Progenitor cell of endocrine pancreas (in vitro differentiated cells): ENCODE data around the gene FOXN4. TPM values are rescaled to one million over a fixed set of nuclear protein-coding genes. Genes with fewer than 3 reads are reported as not detected.

ENCODE experiments used
- DNase-seq: peaks from one replicate; pipeline ENCODE4 v3.0.0; 2021; ENCODE audit warnings: low spot score; ENCODE audit not compliant: unreplicated experiment
- H3K27ac Mint-ChIP-seq: 2 replicates; pipeline ENCODE4 v1.8.0; 2021; ENCODE audit warnings: mild to moderate bottlenecking, moderate library complexity, mixed read lengths
- H3K27me3 Mint-ChIP-seq: 2 replicates; pipeline ENCODE4 v1.8.0; 2021; ENCODE audit warnings: mixed read lengths
- H3K36me3 Mint-ChIP-seq: 2 replicates; pipeline ENCODE4 v1.8.0; 2022; ENCODE audit warnings: mixed read lengths; ENCODE audit not compliant: insufficient read depth
- H3K4me1 Mint-ChIP-seq: 2 replicates; pipeline ENCODE4 v1.8.0; 2021; ENCODE audit warnings: low read depth, mixed read lengths
- H3K4me3 Mint-ChIP-seq: 2 replicates; pipeline ENCODE4 v1.8.0; 2021; ENCODE audit warnings: low read depth, mild to moderate bottlenecking, moderate library complexity, mixed read lengths
- H3K9me3 Mint-ChIP-seq: 2 replicates; pipeline ENCODE4 v1.8.0; 2021; ENCODE audit warnings: low read depth, mixed read lengths
- CTCF ChIP-seq: fragments of 200-600 bp; sonication (generic); IDR thresholded peaks from one replicate; pipeline ENCODE4 v1.5.0; 2021; ENCODE audit warnings: antibody characterized with exemption, mild to moderate bottlenecking; ENCODE audit not compliant: unreplicated experiment
- total RNA-seq: library from RNA; stranded (reverse); gene quantifications from 2 replicates; pipeline ENCODE4 v1.2.1, GENCODE V29; 2021

The FOXN4 gene
- total RNA-seq, 1 donor from 2014 or later: 0.34 TPM

GRCh38 chr12:109286252-109286651 lies 22.8 kb downstream of the FOXN4 start:
- Mint-ChIP-seq H3K27me3 (no peaks in the 10 kb centered on the region), H3K9me3 (no peaks in the 10 kb centered on the region), H3K4me3 (no peak overlapping the region), H3K36me3 (no peaks in the 10 kb centered on the region), H3K27ac (no peak overlapping the region), H3K4me1 (no peaks in the 10 kb centered on the region)
- no peak for DNase-seq
- no peak for TF ChIP-seq CTCF

GRCh38 chr12:109284392-109284791 lies 24.7 kb downstream of the FOXN4 start:
- no peak for TF ChIP-seq CTCF
- Mint-ChIP-seq H3K36me3 (no peaks in the 10 kb centered on the region), H3K4me3 (no peak overlapping the region), H3K4me1 (no peaks in the 10 kb centered on the region), H3K27ac (peak overlapping the region; percentile 21), H3K27me3 (no peaks in the 10 kb centered on the region), H3K9me3 (no peaks in the 10 kb centered on the region)
- DNase-seq: no peak

- H3K9me3 Mint-ChIP-seq: no peaks in the 10 kb centered on the region
- H3K36me3 Mint-ChIP-seq: no peaks in the 10 kb centered on the region
- TF ChIP-seq CTCF: no peak
- H3K4me1 Mint-ChIP-seq: peaks cover 2% of the 10 kb centered on the region
- H3K27me3 Mint-ChIP-seq: no peaks in the 10 kb centered on the region
- H3K27ac Mint-ChIP-seq: no peak overlapping the region
- no peak for DNase-seq
- no peak overlapping the region for H3K4me3 Mint-ChIP-seq
Observed at GRCh38 chr12:109281452-109281851, 27.6 kb downstream of the FOXN4 start.

DNA sequence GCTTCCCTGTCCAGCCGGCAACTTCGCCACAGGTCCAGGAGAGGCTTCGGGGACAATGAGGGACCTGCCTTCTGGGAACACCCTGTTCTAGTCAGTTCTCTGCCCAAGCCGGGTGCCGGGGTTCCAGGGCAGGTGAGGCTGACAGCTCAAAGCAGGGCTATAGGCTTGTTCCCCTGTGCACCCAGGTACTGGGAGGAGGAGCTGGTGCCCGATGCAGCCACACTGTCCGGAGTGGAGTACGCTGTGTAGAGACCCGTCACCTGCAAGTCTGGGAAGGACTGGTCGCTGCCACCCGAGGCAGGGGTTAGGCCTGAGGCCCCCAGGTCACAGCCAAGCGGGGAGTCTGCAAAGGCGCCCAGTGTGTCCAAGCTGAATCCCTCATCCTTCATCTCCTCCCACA lies 29.6 kb downstream of the FOXN4 start:
- no peaks in the 10 kb centered on the region for H3K9me3 Mint-ChIP-seq
- peaks cover 2% of the 10 kb centered on the region for H3K4me1 Mint-ChIP-seq
- H3K27ac Mint-ChIP-seq: no peak overlapping the region
- TF ChIP-seq CTCF: no peak
- no peak for DNase-seq
- H3K4me3 Mint-ChIP-seq: no peak overlapping the region
- H3K27me3 Mint-ChIP-seq: peaks cover 3% of the 10 kb centered on the region
- H3K36me3 Mint-ChIP-seq: no peaks in the 10 kb centered on the region

- H3K36me3 Mint-ChIP-seq: no peaks in the 10 kb centered on the region
- no peak for TF ChIP-seq CTCF
- H3K4me3 Mint-ChIP-seq: no peak overlapping the region
- peaks cover 3% of the 10 kb centered on the region for H3K27me3 Mint-ChIP-seq
- no peak overlapping the region for H3K27ac Mint-ChIP-seq
- H3K4me1 Mint-ChIP-seq: peaks cover 2% of the 10 kb centered on the region
- H3K9me3 Mint-ChIP-seq: no peaks in the 10 kb centered on the region
- no peak for DNase-seq
Observed at GRCh38 chr12:109278912-109279311, 30.2 kb downstream of the FOXN4 start.
